ENCODE data around the gene DOCK1.

DNA sequence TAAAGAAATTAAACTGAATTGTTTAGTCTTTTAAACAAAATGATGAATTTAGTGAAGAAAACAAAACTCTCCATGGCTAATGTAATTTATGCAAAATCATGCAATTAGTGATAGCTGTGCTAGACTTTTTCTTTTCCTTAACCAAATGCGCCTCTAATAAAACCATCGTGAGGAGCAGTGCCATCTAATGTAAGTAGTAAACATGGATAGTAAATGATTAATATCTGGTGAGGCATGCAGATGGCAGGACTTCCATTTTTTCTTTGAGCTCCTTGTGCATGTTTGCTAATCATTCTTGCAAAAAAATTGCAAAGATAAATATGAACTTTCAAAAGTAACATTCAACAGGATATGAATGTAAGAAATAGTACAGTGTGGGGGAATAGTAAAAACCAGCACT is 288.9 kb downstream of the DOCK1 start:
- TF ChIP-seq, protein P1, sequence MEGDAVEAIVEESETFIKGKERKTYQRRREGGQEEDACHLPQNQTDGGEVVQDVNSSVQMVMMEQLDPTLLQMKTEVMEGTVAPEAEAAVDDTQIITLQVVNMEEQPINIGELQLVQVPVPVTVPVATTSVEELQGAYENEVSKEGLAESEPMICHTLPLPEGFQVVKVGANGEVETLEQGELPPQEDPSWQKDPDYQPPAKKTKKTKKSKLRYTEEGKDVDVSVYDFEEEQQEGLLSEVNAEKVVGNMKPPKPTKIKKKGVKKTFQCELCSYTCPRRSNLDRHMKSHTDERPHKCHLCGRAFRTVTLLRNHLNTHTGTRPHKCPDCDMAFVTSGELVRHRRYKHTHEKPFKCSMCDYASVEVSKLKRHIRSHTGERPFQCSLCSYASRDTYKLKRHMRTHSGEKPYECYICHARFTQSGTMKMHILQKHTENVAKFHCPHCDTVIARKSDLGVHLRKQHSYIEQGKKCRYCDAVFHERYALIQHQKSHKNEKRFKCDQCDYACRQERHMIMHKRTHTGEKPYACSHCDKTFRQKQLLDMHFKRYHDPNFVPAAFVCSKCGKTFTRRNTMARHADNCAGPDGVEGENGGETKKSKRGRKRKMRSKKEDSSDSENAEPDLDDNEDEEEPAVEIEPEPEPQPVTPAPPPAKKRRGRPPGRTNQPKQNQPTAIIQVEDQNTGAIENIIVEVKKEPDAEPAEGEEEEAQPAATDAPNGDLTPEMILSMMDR (IDR thresholded peaks at IDR 0.05), result no peak
- TF ChIP-seq ZFX (IDR thresholded peaks at IDR 0.05; ENCODE audit: borderline replicate concordance), result no peak

Data from 22Rv1 (cell line).